22Rv1 (cell line): ENCODE data around the gene CYP27B1.
A peak's percentile ranks its signal among the peaks of the same experiment; 100 is the strongest.

Experiments
- H3K27ac ChIP-seq: fragments of 450-650 bp; 2 replicates; pipeline ENCODE4 v1.5.1; 2017
- CTCF ChIP-seq: fragments of 450-650 bp; IDR thresholded peaks from 2 replicates; pipeline ENCODE4 v1.5.1; 2017; ENCODE audit warnings: mild to moderate bottlenecking
- ZFX ChIP-seq: fragments of 450-650 bp; IDR thresholded peaks from 2 replicates; pipeline ENCODE4 v1.6.1; 2017; ENCODE audit warnings: antibody characterized with exemption, borderline replicate concordance

CYP27B1 gene

GRCh38 chr12:57740656-57741412 is 26.0 kb downstream of the CYP27B1 start:
- no peak overlapping the region for H3K27ac ChIP-seq
- TF ChIP-seq CTCF (no peak), ZFX (no peak)

GRCh38 chr12:57739914-57740538 is 26.9 kb downstream of the CYP27B1 start:
- no peak overlapping the region for H3K27ac ChIP-seq
- TF ChIP-seq ZFX: no peak
- no peak for TF ChIP-seq CTCF

- no peak overlapping the region for H3K27ac ChIP-seq
- TF ChIP-seq ZFX (no peak), CTCF (no peak)
These were observed 27.5 kb downstream of the CYP27B1 start for GRCh38 chr12:57739387-57739786.

GRCh38 chr12:57738661-57739237 is 28.1 kb downstream of the CYP27B1 start, which contains the start of gene AGAP2:
Gene AGAP2, minus strand, starts transcription at chr12:57738742. Its CDS starts 496 bp downstream, at chr12:57738246.
- TF ChIP-seq ZFX (no peak), CTCF (no peak)
- no peak within 1 kb of the TSS for H3K27ac ChIP-seq

- TF ChIP-seq ZFX (no peak), CTCF (peak; percentile 75)
- H3K27ac ChIP-seq: no peak overlapping the region
These were observed 29.1 kb downstream of the CYP27B1 start for GRCh38 chr12:57737467-57738460.

GRCh38 chr12:57736741-57737466 is 30.0 kb downstream of the CYP27B1 start:
- no peak for TF ChIP-seq CTCF
- no peak for TF ChIP-seq ZFX
- H3K27ac ChIP-seq: no peak overlapping the region
